ENCODE data around the gene PDE4A. TPM values are rescaled to one million over a fixed set of nuclear protein-coding genes. Genes with fewer than 3 reads are reported as not detected.

The PDE4A gene
- total and polyA plus RNA-seq, 2 experiments from 2014 or later: 5.2 to 5.4 TPM

GRCh38 chr19:10419200-10419645 lies 1.1 kb upstream of the PDE4A start (continued):
- TF ChIP-seq POLR2AphosphoS5 (IDR thresholded peaks at IDR 0.05; ENCODE audit: low read depth) (no peak), REST (IDR thresholded peaks at IDR 0.05; ENCODE audit: unreplicated experiment) (no peak), STAT1 (IDR thresholded peaks at IDR 0.05; ENCODE audit: unreplicated experiment) (no peak), NANOG (IDR thresholded peaks at IDR 0.05; ENCODE audit: borderline replicate concordance) (no peak), ZNF114 (CRISPR knock-in tag; IDR thresholded peaks at IDR 0.05) (no peak)

GRCh38 chr19:10419646-10420443 lies 493 bp upstream of the PDE4A start:
- Mint-ChIP-seq H3K27me3 (ENCODE audit: insufficient read depth, low read depth, poor library complexity) (peaks cover 86% of the 10 kb centered on the region), H3K9me3 (peaks cover 5% of the 10 kb centered on the region; the same call in 1 of the 3 replicates), H3K36me3 (ENCODE audit: low read depth) (no peaks in the 10 kb centered on the region), H3K4me1 (peaks cover 24% of the 10 kb centered on the region), H3K4me3 (peak overlapping the region; percentile 84), H3K27ac (no peak overlapping the region)
- Histone ChIP-seq H3K27ac (ENCODE audit: low read depth) (no peak overlapping the region), H2AFZ (peak overlapping the region; percentile 93), H4K20me1 (replicated peaks; ENCODE audit: insufficient read depth) (no peaks in the 10 kb centered on the region), H3K27me3 (ENCODE audit: insufficient read depth) (peaks cover 95% of the 10 kb centered on the region), H3K4me3 (peak overlapping the region; percentile 78), H3K4me1 (ENCODE audit: insufficient read depth) (peaks cover 27% of the 10 kb centered on the region), H3K4me2 (peak overlapping the region; percentile 99), H3F3A (replicated peaks; ENCODE audit: low read depth) (peaks cover 34% of the 10 kb centered on the region; the same call in 1 of the 2 replicates), H3K36me3 (ENCODE audit: insufficient read depth) (no peaks in the 10 kb centered on the region), H3K79me2 (replicated peaks; ENCODE audit: insufficient read depth) (no peaks in the 10 kb centered on the region), H3K9me2 (ENCODE audit: insufficient read depth) (no peaks in the 10 kb centered on the region)
- DNase-seq (ENCODE audit: low spot score) (peak; percentile 97), ATAC-seq (peak; percentile 31)
- TF ChIP-seq REST (IDR thresholded peaks at IDR 0.05; ENCODE audit: unreplicated experiment) (no peak), EZH2phosphoT487 (IDR thresholded peaks at IDR 0.05; ENCODE audit: unreplicated experiment) (no peak), CTCF (conservative IDR thresholded peaks at IDR 0.05; ENCODE audit: low read depth in 2 of 2) (no peak), CREB1 (CRISPR knock-in tag; IDR thresholded peaks at IDR 0.05; ENCODE audit: low read depth) (peak; percentile 62), NANOG (IDR thresholded peaks at IDR 0.05; ENCODE audit: borderline replicate concordance) (no peak), ZNF331 (CRISPR knock-in tag; IDR thresholded peaks at IDR 0.05; ENCODE audit: low read depth) (no peak), EZH2 (IDR thresholded peaks at IDR 0.05; ENCODE audit: low read depth, unreplicated experiment) (peak; percentile 60), ETS1 (IDR thresholded peaks at IDR 0.05) (no peak), JUNB (IDR thresholded peaks at IDR 0.05; ENCODE audit: unreplicated experiment) (no peak), POLR2AphosphoS5 (IDR thresholded peaks at IDR 0.05; ENCODE audit: low read depth) (peak; percentile 54; the same call in 1 of the 2 replicates), STAT1 (IDR thresholded peaks at IDR 0.05; ENCODE audit: unreplicated experiment) (no peak)

Measured in GM23338 (cell line).